Caki2 (cell line): ENCODE results near the gene CNTNAP2. TPM values are rescaled to one million over a fixed set of nuclear protein-coding genes. Genes with fewer than 3 reads are reported as not detected.
"Not testable (repeated sequence)": the region's sequence is repeated elsewhere in the genome, so short reads cannot be mapped to it uniquely, and the experiment has no call there.

Experiments used
- DNase-seq: peaks from one replicate; pipeline ENCODE4 v3.0.0-alpha.2; 2015; ENCODE audit warnings: low read depth
- in situ Hi-C: cut with HindIII; loops from 2 replicates; pipeline ENCODE4 v1.10.0; 2016; ENCODE audit warnings: low sequenced_read_pairs, low pct_unique_long_range_greater_than_20kb, mixed read lengths
- total RNA-seq: library from RNA; depleted of rRNA; stranded (reverse); fragments of >200 nt; shearing (Covaris generic); gene quantifications from 2 replicates; pipeline ENCODE4 v1.2.3, GENCODE V29; 2014; ENCODE audit warnings: low replicate concordance

Gene CNTNAP2
- total RNA-seq, 1 experiment from 2014 or later: not detected

DNA sequence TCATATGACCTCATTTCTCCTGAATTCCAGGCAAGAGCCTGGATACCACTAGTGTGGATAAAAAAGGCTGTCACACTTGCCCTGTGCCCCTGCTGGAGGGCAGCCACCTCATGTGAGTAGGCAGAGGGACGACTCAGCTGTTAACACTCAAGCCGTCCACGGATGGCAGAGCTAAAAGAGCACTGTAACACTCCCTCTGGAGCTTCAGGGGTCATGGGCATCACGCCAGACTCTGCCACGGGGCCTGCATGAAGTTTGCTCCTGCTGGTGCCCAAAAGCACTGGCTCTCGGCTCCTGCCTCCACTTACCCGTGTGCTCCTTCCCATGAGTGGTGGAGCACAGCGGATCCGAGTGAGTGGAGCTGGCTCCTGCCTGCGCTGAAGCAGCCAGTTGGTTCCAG, 1554.2 kb downstream of the CNTNAP2 start:
- DNase-seq: no peak
- in situ Hi-C loops: no loop called here

DNA sequence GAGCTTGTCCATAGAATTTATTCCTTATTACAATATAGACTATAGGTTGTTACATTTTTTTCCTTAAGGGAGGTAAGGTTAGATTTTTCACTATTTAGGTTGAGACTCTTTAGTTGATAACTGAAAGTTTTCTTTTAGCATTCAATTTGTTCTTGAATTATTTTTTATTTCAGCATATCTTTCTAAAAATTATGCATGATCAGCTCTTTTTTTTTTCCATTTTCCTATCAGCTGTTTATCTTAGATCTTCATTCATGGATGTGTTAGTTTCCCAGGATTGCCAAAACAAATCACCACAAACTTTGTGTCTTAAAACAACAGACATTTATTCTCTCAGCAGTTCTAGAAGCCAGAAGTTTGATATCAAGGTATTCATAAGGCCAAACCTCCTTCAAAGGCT, 1558.1 kb downstream of the CNTNAP2 start:
- in situ Hi-C loops: no loop called here
- no peak for DNase-seq

DNA sequence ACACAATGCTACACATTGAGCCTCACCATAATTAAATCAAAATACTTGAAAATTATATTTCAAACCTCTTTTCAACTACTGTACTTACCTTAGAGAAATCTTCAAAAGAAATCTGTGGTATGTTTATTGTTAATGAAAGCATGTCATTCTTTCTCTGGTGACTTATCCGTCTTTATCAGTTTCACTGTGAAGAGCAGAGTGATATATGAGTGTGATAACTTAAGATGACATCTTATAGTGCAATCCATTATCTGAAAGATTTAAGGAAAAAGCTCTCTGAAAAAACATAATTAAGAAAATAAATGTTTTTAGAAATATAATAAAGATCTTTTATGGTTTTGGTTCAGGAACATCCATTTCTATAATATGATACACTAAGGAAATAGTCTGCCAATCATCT, 1562.3 kb downstream of the CNTNAP2 start:
- no peak for DNase-seq
- in situ Hi-C loops: no loop called here

DNA sequence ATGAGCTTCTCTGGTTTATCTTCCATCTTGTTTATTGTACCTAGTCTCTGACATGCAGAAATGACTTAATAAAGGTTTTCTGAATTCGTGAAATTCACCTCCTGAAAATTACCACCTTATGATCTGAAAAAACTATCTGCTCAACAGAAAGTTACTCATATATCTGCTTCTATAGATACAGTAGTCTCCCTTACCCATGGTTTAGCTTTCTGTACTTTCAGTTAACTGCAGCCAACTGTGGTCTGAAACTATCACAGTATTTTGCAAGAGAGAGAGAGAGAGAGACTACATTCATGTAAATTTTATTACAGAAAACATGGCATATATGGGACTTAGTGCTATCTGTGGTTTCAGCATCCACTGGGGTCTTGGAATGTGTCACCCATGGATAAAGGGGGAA, 1564.9 kb downstream of the CNTNAP2 start:
- in situ Hi-C loops: no loop called here
- DNase-seq: no peak

DNA sequence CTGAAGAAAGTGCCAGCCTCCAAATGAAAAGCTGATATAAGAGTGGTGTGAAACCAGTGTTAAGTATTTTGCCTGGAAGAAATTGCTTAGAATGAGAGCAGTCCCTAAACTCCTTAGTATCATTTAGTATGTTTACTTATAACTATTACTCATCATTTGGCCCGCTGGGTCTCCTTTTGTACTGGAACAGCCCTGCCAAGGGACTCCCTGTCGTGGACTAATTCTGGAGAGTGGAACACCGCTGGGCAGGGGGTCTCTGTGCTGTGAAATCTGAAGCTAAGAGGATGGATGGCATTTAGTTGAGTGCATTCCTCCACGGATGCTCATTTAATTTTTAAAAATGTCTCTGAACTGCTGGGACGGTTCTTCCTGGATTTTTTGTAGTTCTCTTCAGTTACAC, 1584.1 kb downstream of the CNTNAP2 start:
- no peak for DNase-seq
- in situ Hi-C loops: no loop called here

DNA sequence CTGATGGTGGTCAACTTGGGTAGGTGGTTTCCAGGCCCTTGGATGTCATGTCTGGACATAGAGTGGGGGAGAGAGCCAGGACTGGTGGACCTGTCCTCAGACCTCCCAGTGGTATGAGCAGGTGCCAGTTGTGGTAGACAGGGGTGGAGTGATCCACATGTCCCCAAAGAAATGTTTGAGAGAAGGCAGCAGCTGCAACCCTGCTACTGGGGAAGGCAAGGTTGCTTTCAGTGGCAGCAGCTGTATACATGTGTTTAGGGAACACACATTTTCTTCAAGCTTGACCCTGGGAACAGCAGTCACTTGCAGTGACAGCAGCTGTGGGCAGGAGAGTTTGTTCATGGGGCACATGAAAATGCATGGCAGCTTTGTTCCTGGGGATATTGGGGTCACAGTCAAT, 1591.3 kb downstream of the CNTNAP2 start:
- no peak for DNase-seq
- in situ Hi-C loops: no loop called here

DNA sequence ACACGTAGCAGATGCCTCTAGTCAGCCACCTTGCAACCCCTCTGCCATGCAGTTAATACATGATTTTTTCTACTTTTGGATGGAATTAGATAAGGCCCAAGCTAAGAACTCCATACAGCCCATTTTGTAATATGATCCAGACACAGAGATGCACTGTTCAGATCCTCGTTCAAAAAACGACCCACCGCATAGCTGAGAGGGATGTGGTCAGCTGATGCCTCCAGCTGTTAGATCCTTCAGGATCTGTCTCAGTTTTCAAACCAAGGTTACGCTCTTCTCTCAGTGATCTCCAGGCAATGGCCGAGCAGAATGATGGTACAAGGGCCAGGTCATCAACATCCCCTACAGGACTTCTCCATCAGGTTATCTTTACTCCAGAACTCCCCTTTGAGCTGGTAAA, 1592.3 kb downstream of the CNTNAP2 start:
- no peak for DNase-seq
- in situ Hi-C loops: no loop called here

DNA sequence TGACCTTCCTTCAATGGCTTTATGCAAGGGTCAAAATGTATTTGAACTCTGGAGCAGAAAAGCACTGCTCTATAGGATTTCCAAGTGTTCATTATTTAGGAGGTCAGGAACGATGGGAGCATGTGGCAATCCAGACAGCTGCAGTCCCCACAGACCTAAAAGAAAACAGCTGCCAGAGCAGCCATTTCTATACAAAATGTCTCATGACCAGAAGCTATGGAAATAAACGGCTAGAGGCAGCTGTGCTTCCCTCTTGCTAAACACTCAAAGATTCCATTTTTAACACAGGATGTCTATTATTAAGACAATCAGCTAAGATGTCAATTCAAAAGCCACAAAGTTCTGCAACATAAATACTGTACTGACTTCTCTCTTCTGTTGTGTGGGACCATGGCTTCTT, 1594.8 kb downstream of the CNTNAP2 start:
- in situ Hi-C loops: no loop called here
- no peak for DNase-seq

DNA sequence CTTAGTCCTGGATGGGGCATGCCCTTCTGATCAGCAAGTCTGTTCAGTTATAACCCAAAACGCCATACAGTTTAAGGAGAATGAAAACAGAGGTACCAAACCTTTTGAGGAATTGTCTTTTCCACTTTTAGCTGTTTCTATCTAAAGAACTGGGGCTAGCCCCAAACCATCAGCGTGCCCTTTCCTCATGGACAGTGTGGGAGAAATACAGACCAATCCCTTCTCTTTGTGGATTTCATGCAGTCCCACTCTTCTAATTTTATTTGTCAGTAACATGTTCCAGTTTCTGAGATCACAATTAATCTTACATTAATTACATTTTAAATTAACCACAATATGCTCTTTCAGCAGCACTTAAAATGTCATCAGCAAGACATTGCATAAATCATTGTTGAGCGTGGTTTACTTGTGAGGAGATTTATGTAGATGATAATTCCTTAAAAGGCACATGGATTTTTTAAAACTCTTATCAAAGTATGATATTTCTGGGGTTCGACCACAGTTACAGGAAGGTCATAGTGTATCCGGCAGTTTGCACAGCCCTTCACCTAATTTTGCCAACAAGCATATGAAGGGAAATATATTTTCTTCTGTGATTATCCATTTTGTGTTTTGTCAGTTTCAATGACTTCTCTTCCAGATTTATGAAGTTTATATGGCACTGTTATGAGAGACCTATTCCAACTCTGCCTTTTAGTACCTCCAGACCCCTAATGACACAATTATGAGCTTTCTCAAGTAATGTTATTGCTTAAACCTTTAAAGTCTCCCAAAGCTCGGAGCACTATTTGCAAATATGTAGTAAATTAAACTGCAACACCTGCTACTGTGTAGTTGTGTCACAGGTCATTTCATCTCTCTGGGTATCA, 1605.6 kb downstream of the CNTNAP2 start:
- in situ Hi-C loops: no loop called here
- no peak for DNase-seq

DNA sequence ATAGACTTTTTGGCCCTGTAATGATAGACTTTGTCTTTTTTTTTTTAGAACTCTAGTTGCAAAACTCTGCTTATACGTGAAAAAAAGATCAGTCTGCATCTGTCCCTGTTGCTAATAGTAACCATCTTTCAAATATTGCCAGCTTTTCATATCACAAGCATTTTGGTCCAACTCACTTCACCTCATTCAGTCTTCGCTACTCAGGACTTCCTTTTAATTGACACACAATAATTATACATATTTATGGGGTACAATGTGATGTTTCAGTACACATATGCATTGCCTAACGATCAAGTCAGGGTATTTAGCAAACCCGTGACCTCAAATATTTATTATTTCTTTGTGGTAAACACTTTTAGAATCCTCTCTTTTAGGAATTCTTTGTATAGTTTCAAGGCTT, 1606.9 kb downstream of the CNTNAP2 start:
- in situ Hi-C loops: no loop called here
- DNase-seq: no peak

DNA sequence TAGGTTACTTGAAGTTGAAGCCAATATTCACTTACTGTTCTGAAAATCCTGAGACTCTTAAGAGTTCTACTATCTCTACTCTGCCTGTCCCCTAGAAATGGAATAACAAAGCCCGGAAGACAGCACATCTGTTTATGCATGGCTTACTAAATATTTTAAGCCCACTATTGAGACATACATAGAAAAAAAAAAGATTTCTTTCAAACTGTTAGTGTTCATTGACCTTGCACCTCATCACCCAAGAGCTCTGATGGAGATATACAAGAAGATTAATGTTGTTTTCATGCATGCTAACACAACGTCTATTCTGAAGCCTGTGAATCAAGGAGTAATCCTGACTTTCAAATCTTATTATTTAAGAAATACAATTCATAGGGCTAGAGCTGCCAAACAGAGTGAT, 1614.7 kb downstream of the CNTNAP2 start:
- in situ Hi-C loops: no loop called here
- no peak for DNase-seq

DNA sequence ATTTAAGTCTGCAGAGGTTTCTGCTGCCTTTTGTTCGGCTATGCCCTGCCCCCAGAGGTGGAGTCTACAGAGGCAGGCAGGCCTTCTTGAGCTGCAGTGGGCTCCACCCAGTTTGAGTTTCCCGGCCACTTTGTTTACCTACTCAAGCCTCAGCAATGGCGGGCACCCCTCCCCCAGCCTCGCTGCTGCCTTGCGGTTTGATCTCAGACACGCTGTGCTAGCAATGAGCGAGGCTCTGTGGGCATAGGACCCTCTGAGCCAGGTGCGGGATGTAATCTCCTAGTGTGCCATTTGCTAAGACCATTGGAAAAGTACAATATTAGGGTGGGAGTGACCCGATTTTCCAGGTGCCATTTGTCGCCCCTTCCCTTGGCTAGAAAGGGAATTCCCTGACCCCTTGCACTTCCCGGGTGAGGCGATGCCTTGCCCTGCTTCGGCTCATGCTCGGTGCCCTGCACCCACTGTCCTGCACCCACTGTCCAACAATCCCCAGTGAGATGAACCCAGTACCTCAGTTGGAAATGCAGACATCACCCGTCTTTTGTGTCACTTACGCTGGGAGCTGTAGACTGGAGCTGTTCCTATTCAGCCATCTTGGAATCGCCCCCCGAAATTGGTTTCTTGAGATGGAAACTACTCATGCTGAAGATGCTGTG, 1621.1 kb downstream of the CNTNAP2 start:
- not testable (repeated sequence) for DNase-seq

DNA sequence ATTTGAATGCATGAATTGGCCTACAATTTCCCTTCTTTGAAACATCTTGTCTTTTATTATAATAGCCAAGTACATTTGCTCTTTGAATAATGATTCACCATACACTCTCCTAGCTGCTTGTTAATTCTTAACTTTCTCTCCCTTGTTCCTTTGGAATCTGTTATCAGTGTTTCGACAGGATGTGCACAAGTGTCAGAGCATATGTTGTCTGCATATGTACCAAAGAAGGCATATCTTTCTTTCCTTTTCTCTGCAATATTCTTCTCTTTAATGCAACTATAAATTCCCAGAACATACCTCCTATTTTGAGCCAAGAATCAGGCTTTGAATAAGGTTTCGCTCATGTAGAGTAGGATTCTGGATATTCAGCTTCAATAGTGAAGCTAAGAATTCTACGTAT, 1625.7 kb downstream of the CNTNAP2 start:
- in situ Hi-C loops: no loop called here

More for the DNA sequence above, 1621.1 kb downstream of the CNTNAP2 start:
- in situ Hi-C loops: not testable (repeated sequence)

DNA sequence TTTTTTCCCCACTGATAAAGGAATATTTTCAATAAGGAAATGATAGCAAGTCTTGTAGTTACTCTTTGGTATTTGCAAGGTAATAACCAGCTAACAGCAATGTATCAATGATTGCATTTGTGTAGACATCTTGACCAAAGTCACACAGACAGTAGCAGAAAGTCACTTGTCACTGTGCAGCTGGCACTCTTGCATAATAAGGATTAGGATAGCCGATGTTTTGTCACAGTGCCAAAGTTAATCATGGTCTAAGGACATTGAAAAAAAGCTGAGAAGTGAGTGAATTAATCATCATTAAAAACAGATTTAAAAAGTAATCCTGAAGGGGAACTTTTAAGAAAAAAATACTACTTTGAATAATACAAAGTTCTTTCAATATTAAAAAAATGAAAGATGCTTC, 1639.7 kb downstream of the CNTNAP2 start:
- no peak for DNase-seq
- in situ Hi-C loops: no loop called here

More for the DNA sequence above, 1625.7 kb downstream of the CNTNAP2 start:
- no peak for DNase-seq

DNA sequence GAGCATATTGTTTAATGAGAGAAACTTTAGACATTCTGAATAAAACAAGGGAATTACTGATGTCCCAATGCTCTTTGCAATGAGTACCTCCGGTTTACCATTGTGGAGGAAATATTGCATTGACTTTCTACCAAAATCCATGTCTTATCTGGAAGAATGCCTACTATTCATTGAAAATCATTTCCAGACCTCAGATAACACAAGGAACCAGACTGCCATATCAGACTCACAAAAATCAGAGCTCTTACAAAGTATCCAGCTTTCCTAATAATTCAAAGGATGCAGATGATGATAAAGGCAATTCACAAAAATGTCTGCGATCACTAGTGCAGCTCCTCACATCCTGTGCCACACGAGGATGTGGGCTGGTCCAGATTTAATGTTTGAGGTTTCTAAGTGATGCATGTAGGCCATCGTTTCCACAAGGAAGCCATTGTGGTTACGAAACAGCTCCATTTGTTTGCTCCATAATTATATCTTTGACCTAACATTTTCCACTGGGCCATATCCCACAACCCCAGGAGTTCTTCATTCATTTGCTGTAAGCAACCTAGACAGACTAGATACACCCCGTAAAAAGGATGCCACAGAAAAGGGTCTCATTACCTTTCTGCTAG, 1642.8 kb downstream of the CNTNAP2 start:
- in situ Hi-C loops: no loop called here
- DNase-seq: no peak

DNA sequence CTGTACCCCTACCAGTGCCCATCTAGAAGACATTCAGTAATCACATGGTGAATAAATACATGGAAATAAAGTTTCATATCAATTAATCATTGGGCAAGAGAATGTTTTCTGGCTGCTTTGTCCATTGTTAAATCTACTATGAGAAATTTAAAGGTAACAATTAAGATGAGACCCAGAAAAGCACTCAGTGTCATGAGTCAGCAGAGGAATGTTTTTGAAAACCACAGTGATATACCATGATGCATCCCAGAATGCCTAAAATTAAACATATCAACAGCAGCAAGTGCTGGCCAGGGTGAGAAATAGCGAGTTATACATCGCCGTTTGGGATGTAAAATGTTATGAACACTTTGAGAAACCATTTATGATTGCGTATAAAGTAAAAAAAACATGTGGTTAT, 1648.7 kb downstream of the CNTNAP2 start:
- in situ Hi-C loops: no loop called here
- no peak for DNase-seq

DNA sequence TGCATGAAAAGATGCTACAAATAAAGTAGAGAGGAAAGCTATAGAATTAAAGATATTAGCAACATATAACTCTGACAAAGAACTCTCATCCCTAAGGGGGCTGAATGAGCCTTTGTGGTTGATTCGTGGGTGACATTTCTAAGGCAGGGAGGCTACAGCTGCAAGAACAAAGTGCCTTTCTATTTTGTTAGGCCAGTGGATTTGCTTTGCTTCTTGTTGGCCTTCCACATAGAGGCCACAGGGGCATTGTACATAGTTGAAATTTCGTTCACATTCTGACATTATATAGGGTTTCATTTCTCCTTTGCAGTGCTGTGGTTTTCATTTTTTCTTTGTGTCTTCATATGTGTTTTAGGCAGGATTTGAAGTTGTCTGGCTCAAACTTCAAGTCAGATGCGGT, 1654.7 kb downstream of the CNTNAP2 start:
- no peak for DNase-seq
- in situ Hi-C loops: no loop called here

DNA sequence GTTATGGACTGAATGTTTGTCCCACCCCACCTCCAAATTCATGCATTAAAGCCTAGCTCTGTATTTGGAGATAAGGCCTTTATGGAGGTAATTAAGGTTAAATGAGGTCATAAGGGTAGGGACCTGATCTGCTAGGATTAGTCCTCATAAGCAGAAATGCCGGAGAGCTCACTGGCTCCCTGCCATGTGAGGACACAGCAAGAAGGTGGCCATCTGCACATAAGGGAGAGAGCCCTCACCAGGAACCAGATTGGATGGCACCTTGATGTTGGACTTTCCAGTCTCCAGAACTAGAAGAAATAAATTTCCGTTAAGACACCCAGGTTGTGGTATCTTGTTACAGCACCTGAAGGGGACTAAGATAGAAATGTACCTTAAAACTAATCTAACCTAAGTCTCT, 1657.9 kb downstream of the CNTNAP2 start:
- DNase-seq: no peak

DNA sequence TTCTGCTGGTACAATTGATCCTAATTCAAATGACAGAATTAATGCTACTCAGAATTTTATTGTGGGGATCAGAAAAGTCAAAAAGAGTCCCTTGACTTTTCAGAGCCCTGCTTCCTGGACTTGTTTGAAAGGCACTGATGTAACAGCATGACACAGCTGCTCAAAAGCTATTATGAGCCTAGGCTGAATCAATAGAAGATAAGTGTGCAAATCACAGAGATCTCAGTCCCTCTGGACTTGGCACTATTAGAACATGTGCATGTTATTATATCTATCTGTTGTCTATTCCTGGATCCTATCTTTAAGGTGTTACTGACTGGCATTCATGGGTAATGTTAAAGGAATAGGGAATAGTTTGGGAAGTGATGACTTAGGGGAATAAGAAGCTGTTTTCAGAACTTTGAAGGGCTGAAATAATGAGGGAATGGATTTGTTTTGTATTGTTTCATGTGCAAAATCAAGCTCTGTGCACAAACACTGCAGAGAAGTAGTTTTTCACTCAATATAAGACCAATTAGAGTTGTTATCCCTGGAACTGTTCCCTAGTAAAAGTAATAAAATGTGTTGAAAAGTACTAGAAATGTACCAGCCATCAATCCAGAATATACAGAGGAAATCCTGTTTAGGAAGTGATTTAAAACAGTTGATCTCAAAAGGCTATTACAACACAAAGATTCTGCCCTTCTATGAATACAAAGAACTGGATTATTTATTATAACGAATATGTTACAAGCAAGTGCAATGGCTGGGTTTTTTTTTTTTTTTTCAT, 1659.1 kb downstream of the CNTNAP2 start:
- DNase-seq: no peak
- in situ Hi-C loops: no loop called here

More for the DNA sequence above, 1657.9 kb downstream of the CNTNAP2 start:
- in situ Hi-C loops: no loop called here
